HEK293 (cell line): Measurements from ENCODE around the gene CCL19.

Experiments used
- CTCF ChIA-PET: fragments of 350-600 bp; formaldehyde crosslinking; extraction: SDS; loops from one replicate; lab custom pipeline; 2021; ENCODE audit warnings: antibody characterized with exemption; lab: Yijun Ruan, JAX
- POLR2A ChIA-PET: fragments of 300-600 bp; formaldehyde crosslinking; extraction: SDS; loops from one replicate; lab custom pipeline; 2020; ENCODE audit warnings: antibody characterized with exemption, inconsistent platforms; lab: Yijun Ruan, JAX
- H3K27ac ChIP-seq: fragments of 200-500 bp; sonication (Bioruptor generic); 2 replicates; pipeline ENCODE4 v1.5.1; 2014; ENCODE audit warnings: low read depth, low read length, control low read depth, inconsistent platforms; ENCODE audit errors: extremely low read depth
- H3K36me3 ChIP-seq, 2 experiments: fragments of 200-500 bp in 1 of 2; sonication (Bioruptor generic) in 1 of 2; 1 replicate in 1 of 2; 2 replicates in 1 of 2; pipeline ENCODE4 v1.5.1; 2014 to 2017; ENCODE audit warnings: inconsistent platforms in 2 of 2, low read length in 2 of 2; ENCODE audit not compliant: control insufficient read depth in 2 of 2, insufficient read depth in 1 of 2
- H3K4me1 ChIP-seq: fragments of 200-500 bp; sonication (Bioruptor generic); 2 replicates; pipeline ENCODE4 v1.5.1; 2014; ENCODE audit warnings: mild to moderate bottlenecking, low read length, inconsistent platforms; ENCODE audit not compliant: control insufficient read depth, insufficient read depth
- H3K4me3 ChIP-seq: 2 replicates; pipeline ENCODE4 v1.5.1; 2011; ENCODE audit warnings: low read depth, mild to moderate bottlenecking, control low read depth, low read length, moderate library complexity
- H3K9me3 ChIP-seq: fragments of 200-500 bp; sonication (Bioruptor generic); 2 replicates; pipeline ENCODE4 v1.5.1; 2014; ENCODE audit warnings: low read depth, low read length, inconsistent platforms; ENCODE audit not compliant: control insufficient read depth, insufficient read depth
- EGR2 ChIP-seq: fragments of 450-650 bp; formaldehyde crosslinking; IDR thresholded peaks from 2 replicates; pipeline ENCODE4 v1.5.1; 2016; ENCODE audit warnings: low read depth, missing biosample characterization, missing genetic modification characterization
- HOXC10 ChIP-seq: sonication (generic); formaldehyde crosslinking; IDR thresholded peaks from 2 replicates; pipeline ENCODE4 v1.8.1; 2023; ENCODE audit warnings: mild to moderate bottlenecking, missing genetic modification reagents
- IKZF3 ChIP-seq: fragments of 450-650 bp; IDR thresholded peaks from 2 replicates; pipeline ENCODE4 v1.5.0; 2018; ENCODE audit warnings: missing biosample characterization, mild to moderate bottlenecking, missing genetic modification characterization, moderate library complexity
- MEIS1 ChIP-seq: sonication (generic); formaldehyde crosslinking; IDR thresholded peaks from 2 replicates; pipeline ENCODE4 v1.8.1; 2022; ENCODE audit warnings: missing genetic modification reagents, mild to moderate bottlenecking, borderline replicate concordance
- OVOL3 ChIP-seq: fragments of 450-650 bp; formaldehyde crosslinking; IDR thresholded peaks from 2 replicates; pipeline ENCODE4 v1.5.1; 2016; ENCODE audit warnings: missing biosample characterization, missing genetic modification characterization
- SALL2 ChIP-seq: fragments of 450-650 bp; formaldehyde crosslinking; IDR thresholded peaks from 2 replicates; pipeline ENCODE4 v1.5.0; 2017; ENCODE audit warnings: missing biosample characterization, mild to moderate bottlenecking, missing genetic modification characterization, borderline replicate concordance
- SCRT1 ChIP-seq: fragments of 450-650 bp; formaldehyde crosslinking; IDR thresholded peaks from 2 replicates; pipeline ENCODE4 v1.5.1; 2016; ENCODE audit warnings: missing biosample characterization, missing genetic modification characterization, borderline replicate concordance
- SP2 ChIP-seq: fragments of 450-650 bp; formaldehyde crosslinking; IDR thresholded peaks from 2 replicates; pipeline ENCODE4 v1.5.1; 2016; ENCODE audit warnings: missing biosample characterization, missing genetic modification characterization
- WT1 ChIP-seq: fragments of 450-650 bp; formaldehyde crosslinking; IDR thresholded peaks from 2 replicates; pipeline ENCODE4 v1.5.1; 2016; ENCODE audit warnings: missing biosample characterization, missing genetic modification characterization
- ZEB2 ChIP-seq: fragments of 450-650 bp; formaldehyde crosslinking; IDR thresholded peaks from 2 replicates; pipeline ENCODE4 v1.5.1; 2016; ENCODE audit warnings: missing biosample characterization, missing genetic modification characterization
- ZNF10 ChIP-seq: fragments of 450-650 bp; formaldehyde crosslinking; IDR thresholded peaks from 2 replicates; pipeline ENCODE4 v1.5.1; 2017; ENCODE audit warnings: missing biosample characterization, missing genetic modification characterization
- ZNF248 ChIP-seq: fragments of 450-650 bp; formaldehyde crosslinking; IDR thresholded peaks from 2 replicates; pipeline ENCODE4 v1.5.1; 2017; ENCODE audit warnings: missing biosample characterization, missing genetic modification characterization
- ZNF311 ChIP-seq: fragments of 450-650 bp; formaldehyde crosslinking; IDR thresholded peaks from 2 replicates; pipeline ENCODE4 v1.5.1; 2017; ENCODE audit warnings: missing biosample characterization, missing genetic modification characterization, borderline replicate concordance
- ZNF423 ChIP-seq: fragments of 450-650 bp; formaldehyde crosslinking; IDR thresholded peaks from 2 replicates; pipeline ENCODE4 v1.5.1; 2016; ENCODE audit warnings: missing biosample characterization, missing genetic modification characterization
- ZNF501 ChIP-seq: fragments of 450-650 bp; formaldehyde crosslinking; IDR thresholded peaks from 2 replicates; pipeline ENCODE4 v1.5.1; 2016; ENCODE audit warnings: missing biosample characterization, missing genetic modification characterization
- ZNF510 ChIP-seq: fragments of 450-650 bp; formaldehyde crosslinking; IDR thresholded peaks from 2 replicates; pipeline ENCODE4 v1.5.1; 2018; ENCODE audit warnings: mild to moderate bottlenecking, missing genetic modification characterization, missing biosample characterization; ENCODE audit not compliant: insufficient replicate concordance
- ZNF529 ChIP-seq: fragments of 450-650 bp; formaldehyde crosslinking; IDR thresholded peaks from 2 replicates; pipeline ENCODE4 v1.5.1; 2017; ENCODE audit warnings: missing genetic modification characterization, missing biosample characterization; ENCODE audit not compliant: insufficient replicate concordance
- ZNF658 ChIP-seq: fragments of 450-650 bp; formaldehyde crosslinking; IDR thresholded peaks from 2 replicates; pipeline ENCODE4; 2016; ENCODE audit warnings: missing biosample characterization, missing genetic modification characterization
- ZNF785 ChIP-seq: fragments of 450-650 bp; formaldehyde crosslinking; IDR thresholded peaks from 2 replicates; pipeline ENCODE4 v1.5.1; 2016; ENCODE audit warnings: missing biosample characterization, missing genetic modification characterization
- TF ChIP-seq, protein P1 (sequence below): fragments of 450-650 bp; IDR thresholded peaks from 2 replicates; pipeline ENCODE4 v1.5.1; 2018; ENCODE audit warnings: missing biosample characterization, missing genetic modification characterization
- TF ChIP-seq, protein P2 (sequence below): fragments of 450-650 bp; formaldehyde crosslinking; IDR thresholded peaks from 2 replicates; pipeline ENCODE4 v1.5.1; 2016; ENCODE audit warnings: missing biosample characterization, missing genetic modification characterization
- TF ChIP-seq, protein P3 (sequence below): fragments of 450-650 bp; formaldehyde crosslinking; IDR thresholded peaks from 2 replicates; pipeline ENCODE4 v1.5.1; 2016; ENCODE audit warnings: missing biosample characterization, missing genetic modification characterization
- TF ChIP-seq, protein P4 (sequence below): fragments of 450-650 bp; IDR thresholded peaks from 2 replicates; pipeline ENCODE4 v1.5.1; 2018; ENCODE audit warnings: missing biosample characterization, mild to moderate bottlenecking, missing genetic modification characterization

Gene CCL19

DNA sequence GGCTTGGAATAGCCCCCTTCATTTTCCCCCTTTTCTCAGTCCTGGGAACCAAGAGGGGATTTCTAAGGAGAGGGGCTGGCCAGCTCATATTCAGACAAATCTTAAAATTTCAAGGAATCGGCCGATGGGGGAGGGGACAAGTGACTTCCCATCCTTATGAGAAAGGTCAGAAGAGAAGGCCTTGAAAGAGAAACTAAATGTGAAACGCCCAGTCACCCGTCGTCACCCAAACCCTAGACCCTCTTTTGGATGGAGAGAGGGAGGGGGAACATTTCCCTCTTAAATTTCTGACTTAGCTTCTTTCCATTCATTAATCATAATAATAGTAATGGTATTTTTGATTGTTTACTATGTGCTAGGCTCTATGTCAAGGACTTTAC lies 850 bp upstream of the CCL19 start:
- H3K36me3 ChIP-seq: no peaks in the 10 kb centered on the region
- no peak overlapping the region for H3K27ac ChIP-seq
- no peak for TF ChIP-seq ZNF510 (tag by site-specific recombination)
- TF ChIP-seq, protein P1, sequence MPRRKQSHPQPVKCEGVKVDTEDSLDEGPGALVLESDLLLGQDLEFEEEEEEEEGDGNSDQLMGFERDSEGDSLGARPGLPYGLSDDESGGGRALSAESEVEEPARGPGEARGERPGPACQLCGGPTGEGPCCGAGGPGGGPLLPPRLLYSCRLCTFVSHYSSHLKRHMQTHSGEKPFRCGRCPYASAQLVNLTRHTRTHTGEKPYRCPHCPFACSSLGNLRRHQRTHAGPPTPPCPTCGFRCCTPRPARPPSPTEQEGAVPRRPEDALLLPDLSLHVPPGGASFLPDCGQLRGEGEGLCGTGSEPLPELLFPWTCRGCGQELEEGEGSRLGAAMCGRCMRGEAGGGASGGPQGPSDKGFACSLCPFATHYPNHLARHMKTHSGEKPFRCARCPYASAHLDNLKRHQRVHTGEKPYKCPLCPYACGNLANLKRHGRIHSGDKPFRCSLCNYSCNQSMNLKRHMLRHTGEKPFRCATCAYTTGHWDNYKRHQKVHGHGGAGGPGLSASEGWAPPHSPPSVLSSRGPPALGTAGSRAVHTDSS: no peak
- TF ChIP-seq, protein P2, sequence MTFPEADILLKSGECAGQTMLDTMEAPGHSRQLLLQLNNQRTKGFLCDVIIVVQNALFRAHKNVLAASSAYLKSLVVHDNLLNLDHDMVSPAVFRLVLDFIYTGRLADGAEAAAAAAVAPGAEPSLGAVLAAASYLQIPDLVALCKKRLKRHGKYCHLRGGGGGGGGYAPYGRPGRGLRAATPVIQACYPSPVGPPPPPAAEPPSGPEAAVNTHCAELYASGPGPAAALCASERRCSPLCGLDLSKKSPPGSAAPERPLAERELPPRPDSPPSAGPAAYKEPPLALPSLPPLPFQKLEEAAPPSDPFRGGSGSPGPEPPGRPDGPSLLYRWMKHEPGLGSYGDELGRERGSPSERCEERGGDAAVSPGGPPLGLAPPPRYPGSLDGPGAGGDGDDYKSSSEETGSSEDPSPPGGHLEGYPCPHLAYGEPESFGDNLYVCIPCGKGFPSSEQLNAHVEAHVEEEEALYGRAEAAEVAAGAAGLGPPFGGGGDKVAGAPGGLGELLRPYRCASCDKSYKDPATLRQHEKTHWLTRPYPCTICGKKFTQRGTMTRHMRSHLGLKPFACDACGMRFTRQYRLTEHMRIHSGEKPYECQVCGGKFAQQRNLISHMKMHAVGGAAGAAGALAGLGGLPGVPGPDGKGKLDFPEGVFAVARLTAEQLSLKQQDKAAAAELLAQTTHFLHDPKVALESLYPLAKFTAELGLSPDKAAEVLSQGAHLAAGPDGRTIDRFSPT: no peak
- TF ChIP-seq SCRT1 (tag by site-specific recombination): no peak
- TF ChIP-seq ZEB2 (tag by site-specific recombination): no peak
- no peak for TF ChIP-seq ZNF248
- TF ChIP-seq HOXC10 (CRISPR knock-in tag): no peak
- TF ChIP-seq SP2 (tag by site-specific recombination): no peak
- no peak overlapping the region for H3K4me3 ChIP-seq
- H3K4me1 ChIP-seq: no peaks in the 10 kb centered on the region
- H3K9me3 ChIP-seq: no peaks in the 10 kb centered on the region
- ChIA-PET POLR2A (no interaction called here), CTCF (interaction anchor here (0.6 to 8.3 kb wide), 7 partner anchors 10 to 896 kb away, joined by 3 to 99 read pairs (median 4); partner anchors contain the start of genes PHF24 and RPP25L)

DNA sequence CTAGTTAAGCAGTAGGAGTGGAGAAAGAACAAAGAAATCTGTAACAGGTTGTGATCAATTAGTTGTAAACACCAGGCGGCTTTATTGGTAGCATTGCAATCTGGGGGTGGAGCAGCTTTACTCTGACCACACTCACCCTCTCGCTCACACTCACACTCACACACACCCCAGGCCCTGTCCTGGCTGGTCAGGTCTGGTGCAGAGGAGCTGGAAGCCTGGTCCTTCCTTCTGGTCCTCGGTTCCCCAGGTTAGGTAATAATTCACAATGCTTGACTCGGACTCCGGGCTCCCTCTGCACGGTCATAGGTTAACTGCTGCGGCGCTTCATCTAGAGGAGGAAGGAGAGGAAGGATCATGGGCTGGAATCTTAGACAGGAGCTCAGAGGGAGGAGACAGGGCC lies 1.6 kb downstream of the CCL19 start:
- ChIA-PET CTCF (interaction anchor here (8.3 kb wide), 1 partner anchor 12 kb away, joined by 99 read pairs; no protein-coding TSS in a partner anchor), POLR2A (interaction anchor here (0.6 kb wide), 1 partner anchor 430 kb away, joined by 4 read pairs; no protein-coding TSS in a partner anchor)
- Histone ChIP-seq H3K4me1 (no peaks in the 10 kb centered on the region), H3K4me3 (no peak overlapping the region), H3K36me3 (no peaks in the 10 kb centered on the region), H3K27ac (no peak overlapping the region), H3K9me3 (no peaks in the 10 kb centered on the region)
- TF ChIP-seq, protein P3, sequence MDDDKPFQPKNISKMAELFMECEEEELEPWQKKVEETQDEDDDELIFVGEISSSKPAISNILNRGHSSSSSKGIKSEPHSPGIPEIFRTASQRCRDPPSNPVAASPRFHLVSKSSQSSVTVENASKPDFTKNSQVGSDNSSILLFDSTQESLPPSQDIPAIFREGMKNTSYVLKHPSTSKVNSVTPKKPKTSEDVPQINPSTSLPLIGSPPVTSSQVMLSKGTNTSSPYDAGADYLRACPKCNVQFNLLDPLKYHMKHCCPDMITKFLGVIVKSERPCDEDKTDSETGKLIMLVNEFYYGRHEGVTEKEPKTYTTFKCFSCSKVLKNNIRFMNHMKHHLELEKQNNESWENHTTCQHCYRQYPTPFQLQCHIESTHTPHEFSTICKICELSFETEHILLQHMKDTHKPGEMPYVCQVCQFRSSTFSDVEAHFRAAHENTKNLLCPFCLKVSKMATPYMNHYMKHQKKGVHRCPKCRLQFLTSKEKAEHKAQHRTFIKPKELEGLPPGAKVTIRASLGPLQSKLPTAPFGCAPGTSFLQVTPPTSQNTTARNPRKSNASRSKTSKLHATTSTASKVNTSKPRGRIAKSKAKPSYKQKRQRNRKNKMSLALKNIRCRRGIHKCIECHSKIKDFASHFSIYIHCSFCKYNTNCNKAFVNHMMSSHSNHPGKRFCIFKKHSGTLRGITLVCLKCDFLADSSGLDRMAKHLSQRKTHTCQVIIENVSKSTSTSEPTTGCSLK (tag by site-specific recombination): no peak
- TF ChIP-seq EGR2 (tag by site-specific recombination): no peak
- no peak for TF ChIP-seq MEIS1 (CRISPR knock-in tag)
- TF ChIP-seq WT1 (tag by site-specific recombination): no peak
- TF ChIP-seq, protein P4, sequence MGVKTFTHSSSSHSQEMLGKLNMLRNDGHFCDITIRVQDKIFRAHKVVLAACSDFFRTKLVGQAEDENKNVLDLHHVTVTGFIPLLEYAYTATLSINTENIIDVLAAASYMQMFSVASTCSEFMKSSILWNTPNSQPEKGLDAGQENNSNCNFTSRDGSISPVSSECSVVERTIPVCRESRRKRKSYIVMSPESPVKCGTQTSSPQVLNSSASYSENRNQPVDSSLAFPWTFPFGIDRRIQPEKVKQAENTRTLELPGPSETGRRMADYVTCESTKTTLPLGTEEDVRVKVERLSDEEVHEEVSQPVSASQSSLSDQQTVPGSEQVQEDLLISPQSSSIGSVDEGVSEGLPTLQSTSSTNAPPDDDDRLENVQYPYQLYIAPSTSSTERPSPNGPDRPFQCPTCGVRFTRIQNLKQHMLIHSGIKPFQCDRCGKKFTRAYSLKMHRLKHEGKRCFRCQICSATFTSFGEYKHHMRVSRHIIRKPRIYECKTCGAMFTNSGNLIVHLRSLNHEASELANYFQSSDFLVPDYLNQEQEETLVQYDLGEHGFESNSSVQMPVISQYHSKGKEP (tag by site-specific recombination): no peak
- TF ChIP-seq OVOL3 (tag by site-specific recombination): no peak
- no peak for TF ChIP-seq ZNF311 (tag by site-specific recombination)
- no peak for TF ChIP-seq ZNF501
- no peak for TF ChIP-seq SALL2 (tag by site-specific recombination)
- no peak for TF ChIP-seq ZNF529 (tag by site-specific recombination)
- no peak for TF ChIP-seq ZNF785 (tag by site-specific recombination)
- no peak for TF ChIP-seq IKZF3
- TF ChIP-seq ZNF658 (tag by site-specific recombination): no peak
- TF ChIP-seq ZNF423: no peak
- no peak for TF ChIP-seq ZNF10 (tag by site-specific recombination)
